ENCODE measurements around the gene AGT.

AGT gene

DNA sequence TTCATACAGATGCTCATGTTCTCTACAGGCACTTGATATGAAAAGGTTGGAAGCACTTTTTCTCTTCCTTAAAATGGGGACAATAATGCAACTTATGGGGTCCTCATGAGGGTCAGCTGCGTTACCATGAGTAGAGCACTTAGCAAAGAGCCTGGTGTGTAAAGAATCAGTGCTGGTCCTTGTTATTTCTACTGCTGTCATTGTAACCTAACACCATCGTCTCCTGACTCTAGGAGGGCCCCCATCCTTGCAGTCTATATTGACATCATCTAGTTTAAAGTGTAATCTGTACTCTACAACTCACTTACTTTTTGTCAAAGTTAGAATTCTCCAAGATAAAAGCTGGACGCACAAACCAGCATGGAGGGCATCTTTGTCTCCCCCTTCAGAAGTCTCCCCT, 35.7 kb upstream of the AGT start:
- no peak overlapping the region for H3K4me2 ChIP-seq (ENCODE audit: low read length)
- TF ChIP-seq, protein P1, sequence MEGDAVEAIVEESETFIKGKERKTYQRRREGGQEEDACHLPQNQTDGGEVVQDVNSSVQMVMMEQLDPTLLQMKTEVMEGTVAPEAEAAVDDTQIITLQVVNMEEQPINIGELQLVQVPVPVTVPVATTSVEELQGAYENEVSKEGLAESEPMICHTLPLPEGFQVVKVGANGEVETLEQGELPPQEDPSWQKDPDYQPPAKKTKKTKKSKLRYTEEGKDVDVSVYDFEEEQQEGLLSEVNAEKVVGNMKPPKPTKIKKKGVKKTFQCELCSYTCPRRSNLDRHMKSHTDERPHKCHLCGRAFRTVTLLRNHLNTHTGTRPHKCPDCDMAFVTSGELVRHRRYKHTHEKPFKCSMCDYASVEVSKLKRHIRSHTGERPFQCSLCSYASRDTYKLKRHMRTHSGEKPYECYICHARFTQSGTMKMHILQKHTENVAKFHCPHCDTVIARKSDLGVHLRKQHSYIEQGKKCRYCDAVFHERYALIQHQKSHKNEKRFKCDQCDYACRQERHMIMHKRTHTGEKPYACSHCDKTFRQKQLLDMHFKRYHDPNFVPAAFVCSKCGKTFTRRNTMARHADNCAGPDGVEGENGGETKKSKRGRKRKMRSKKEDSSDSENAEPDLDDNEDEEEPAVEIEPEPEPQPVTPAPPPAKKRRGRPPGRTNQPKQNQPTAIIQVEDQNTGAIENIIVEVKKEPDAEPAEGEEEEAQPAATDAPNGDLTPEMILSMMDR (IDR thresholded peaks at IDR 0.05; ENCODE audit: low read length): no peak
- no peak for TF ChIP-seq EZH2 (IDR thresholded peaks at IDR 0.05; ENCODE audit: borderline replicate concordance, low read length)
- H3K79me2 ChIP-seq (ENCODE audit: insufficient read depth, low read length): no peaks in the 10 kb centered on the region
- no peaks in the 10 kb centered on the region for H3F3A ChIP-seq (ENCODE audit: insufficient read depth, low read length)
- H3K36me3 ChIP-seq (ENCODE audit: insufficient read depth, low read length): no peaks in the 10 kb centered on the region
- H2AFZ ChIP-seq (ENCODE audit: low read length): no peak overlapping the region
- no peak overlapping the region for H3K4me3 ChIP-seq (ENCODE audit: low read depth, low read length, poor library complexity, severe bottlenecking)
- H3K27me3 ChIP-seq (ENCODE audit: insufficient read depth, low read length): no peaks in the 10 kb centered on the region
- no peaks in the 10 kb centered on the region for H3K9me2 ChIP-seq (ENCODE audit: low read depth, low read length)
- no peak overlapping the region for H3K27ac ChIP-seq (ENCODE audit: low read depth, low read length, poor library complexity, severe bottlenecking)
- no peaks in the 10 kb centered on the region for H3K9me3 ChIP-seq (ENCODE audit: low read length)
- no peaks in the 10 kb centered on the region for H4K20me1 ChIP-seq (ENCODE audit: insufficient read depth, low read length)
- no peak overlapping the region for H3K9ac ChIP-seq (ENCODE audit: low read length)
- H3K4me1 ChIP-seq (ENCODE audit: insufficient read depth, low read length, severe bottlenecking): peaks cover 19% of the 10 kb centered on the region

DNA sequence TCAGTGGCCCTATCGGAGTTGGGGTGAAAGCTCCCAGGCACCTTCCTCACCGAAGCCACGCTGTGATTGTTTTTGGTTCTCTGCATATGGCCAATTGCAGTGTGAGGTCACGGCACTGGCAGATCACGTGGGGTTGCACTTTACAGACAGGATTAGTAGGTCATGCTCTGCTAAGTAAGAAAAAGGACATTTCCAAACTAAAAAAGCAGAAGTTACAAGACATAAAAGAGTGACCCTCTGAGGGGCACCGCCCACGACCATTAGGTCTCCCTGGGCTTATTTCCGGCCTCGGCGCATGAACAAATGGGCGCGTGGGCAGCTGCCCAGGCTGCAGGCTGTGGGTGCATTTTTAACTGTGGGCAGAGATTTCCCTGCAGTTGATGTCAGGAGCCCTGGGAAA, 35.2 kb upstream of the AGT start:
- TF ChIP-seq, protein P1 (IDR thresholded peaks at IDR 0.05; ENCODE audit: low read length): no peak
- no peak for TF ChIP-seq EZH2 (IDR thresholded peaks at IDR 0.05; ENCODE audit: borderline replicate concordance, low read length)
- Histone ChIP-seq H3K79me2 (ENCODE audit: insufficient read depth, low read length) (no peaks in the 10 kb centered on the region), H3K9ac (ENCODE audit: low read length) (no peak overlapping the region), H3K9me3 (ENCODE audit: low read length) (no peaks in the 10 kb centered on the region), H3K4me1 (ENCODE audit: insufficient read depth, low read length, severe bottlenecking) (peaks cover 19% of the 10 kb centered on the region), H3F3A (ENCODE audit: insufficient read depth, low read length) (no peaks in the 10 kb centered on the region), H2AFZ (ENCODE audit: low read length) (no peak overlapping the region), H4K20me1 (ENCODE audit: insufficient read depth, low read length) (no peaks in the 10 kb centered on the region), H3K27ac (ENCODE audit: low read depth, low read length, poor library complexity, severe bottlenecking) (no peak overlapping the region), H3K27me3 (ENCODE audit: insufficient read depth, low read length) (no peaks in the 10 kb centered on the region), H3K36me3 (ENCODE audit: insufficient read depth, low read length) (no peaks in the 10 kb centered on the region), H3K9me2 (ENCODE audit: low read depth, low read length) (no peaks in the 10 kb centered on the region), H3K4me3 (ENCODE audit: low read depth, low read length, poor library complexity, severe bottlenecking) (peak overlapping the region; percentile 5), H3K4me2 (ENCODE audit: low read length) (peak overlapping the region; percentile 16; the same call in 1 of the 2 replicates)

DNA sequence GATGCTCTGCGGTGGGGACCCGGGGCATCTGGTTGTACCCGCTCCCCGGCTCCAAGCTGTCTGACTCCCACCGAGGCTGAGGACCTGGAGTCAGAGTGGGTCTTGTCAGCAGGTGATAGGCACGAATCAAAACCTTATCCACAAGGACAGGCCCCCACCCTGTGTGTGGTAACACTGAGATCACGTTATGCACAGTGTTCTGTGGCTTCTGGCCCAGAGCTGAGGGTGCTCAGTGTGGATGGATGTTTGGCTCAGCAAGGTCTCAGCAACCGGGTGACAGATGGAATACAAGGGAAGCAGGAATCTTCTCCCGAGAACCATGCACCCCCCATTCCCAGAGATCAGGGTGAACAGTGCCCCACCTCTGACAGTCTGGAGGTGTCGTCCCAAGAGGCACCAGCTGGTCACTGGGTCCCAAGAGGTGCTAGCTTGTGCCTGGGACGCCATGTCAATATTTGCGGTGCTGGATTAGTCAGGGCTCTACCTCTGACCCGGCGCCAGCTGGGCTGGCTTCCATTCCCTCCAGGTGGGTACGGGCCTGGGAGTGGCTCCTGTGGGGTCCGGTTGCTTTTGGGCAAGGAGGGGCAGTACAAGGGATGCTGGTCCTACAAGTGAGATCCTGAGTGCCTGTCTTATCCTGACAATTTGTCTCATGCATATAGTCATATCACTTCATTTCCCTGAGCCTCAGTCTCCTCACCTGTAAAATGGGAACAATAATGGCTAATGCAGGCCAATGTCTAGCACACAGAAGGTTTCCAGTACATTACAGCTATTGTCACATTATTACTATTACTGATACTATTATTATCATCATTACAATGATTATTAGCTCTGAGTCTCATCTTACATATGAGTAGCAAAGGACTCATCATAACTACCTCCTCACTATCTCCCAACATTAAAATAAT, 34.2 kb upstream of the AGT start:
- no peak overlapping the region for H2AFZ ChIP-seq (ENCODE audit: low read length)
- H3K9ac ChIP-seq (ENCODE audit: low read length): no peak overlapping the region
- no peak overlapping the region for H3K27ac ChIP-seq (ENCODE audit: low read depth, low read length, poor library complexity, severe bottlenecking)
- no peak overlapping the region for H3K4me3 ChIP-seq (ENCODE audit: low read depth, low read length, poor library complexity, severe bottlenecking)
- H3K4me1 ChIP-seq (ENCODE audit: insufficient read depth, low read length, severe bottlenecking): peaks cover 11% of the 10 kb centered on the region
- TF ChIP-seq, protein P1 (IDR thresholded peaks at IDR 0.05; ENCODE audit: low read length): no peak
- TF ChIP-seq EZH2 (IDR thresholded peaks at IDR 0.05; ENCODE audit: borderline replicate concordance, low read length): no peak
- no peaks in the 10 kb centered on the region for H4K20me1 ChIP-seq (ENCODE audit: insufficient read depth, low read length)
- H3K36me3 ChIP-seq (ENCODE audit: insufficient read depth, low read length): no peaks in the 10 kb centered on the region
- no peaks in the 10 kb centered on the region for H3F3A ChIP-seq (ENCODE audit: insufficient read depth, low read length)
- no peaks in the 10 kb centered on the region for H3K79me2 ChIP-seq (ENCODE audit: insufficient read depth, low read length)
- no peaks in the 10 kb centered on the region for H3K27me3 ChIP-seq (ENCODE audit: insufficient read depth, low read length)
- peak overlapping the region; percentile 16; the same call in 1 of the 2 replicates for H3K4me2 ChIP-seq (ENCODE audit: low read length)
- no peaks in the 10 kb centered on the region for H3K9me2 ChIP-seq (ENCODE audit: low read depth, low read length)
- H3K9me3 ChIP-seq (ENCODE audit: low read length): no peaks in the 10 kb centered on the region
